Esophagus mucosa (tissue), 1 donor: ENCODE data around the gene PCARE. TPM values are rescaled to one million over a fixed set of nuclear protein-coding genes. Genes with fewer than 3 reads are reported as not detected.

Experiments
- ATAC-seq: fragments of 200-7000 bp; cut with Tn5 transposase; one replicate; pipeline ENCODE4 v1.9.1; 2020
- total RNA-seq: library from RNA; stranded (reverse); gene quantifications from one replicate; pipeline ENCODE4 v1.2.4, GENCODE V29; 2023
- donor health status: DM: yes; HTN: yes; CAD: no.

Gene PCARE
- total RNA-seq, 1 donor from 2014 or later: 0.08 TPM

DNA sequence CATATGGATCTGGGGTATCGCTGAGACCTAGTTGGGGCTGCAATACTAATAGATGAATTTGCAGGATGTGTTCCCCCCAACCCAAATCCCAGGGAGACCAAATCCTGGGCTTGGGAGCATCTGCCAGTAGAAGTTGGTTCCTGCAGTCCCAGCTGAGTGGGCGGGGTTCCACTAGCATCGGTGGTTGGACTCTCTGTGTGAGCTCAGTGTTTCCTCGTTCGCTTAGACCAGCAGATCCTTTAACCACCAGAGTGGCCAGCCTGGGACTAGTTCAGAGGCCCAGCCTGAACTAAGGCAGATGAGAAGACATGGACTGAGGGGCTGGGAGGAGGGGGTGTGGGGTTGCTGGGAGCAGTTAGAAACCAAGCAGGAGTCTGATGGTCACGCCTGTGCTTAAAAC is 40.7 kb downstream of the PCARE start:
- no peak for ATAC-seq

- no peak for ATAC-seq
These were observed 41.2 kb downstream of the PCARE start for GRCh38 chr2:29033172-29033571.

- ATAC-seq: no peak
These were observed 42.1 kb downstream of the PCARE start for GRCh38 chr2:29032189-29032588.

DNA sequence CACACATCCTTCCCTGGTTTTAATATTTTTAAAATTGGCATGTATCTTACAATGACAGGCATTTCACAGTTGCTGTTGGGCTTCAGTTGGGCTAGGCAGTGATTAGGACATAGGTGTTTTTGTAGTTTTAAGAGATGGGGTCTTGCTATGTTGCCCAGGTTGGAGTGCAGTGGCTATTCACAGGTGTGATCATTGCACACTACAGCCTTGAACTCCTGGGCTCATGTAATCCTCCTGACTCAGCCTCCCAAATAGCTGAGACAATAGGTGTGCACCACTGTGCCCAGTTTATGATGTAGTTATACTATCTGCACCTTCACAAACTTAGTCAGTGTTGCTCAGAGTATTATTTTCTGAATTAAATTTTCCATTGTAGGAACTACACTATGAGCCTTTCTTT is 43.3 kb downstream of the PCARE start:
- no peak for ATAC-seq

GRCh38 chr2:29025711-29026110 is 48.6 kb downstream of the PCARE start:
- no peak for ATAC-seq

GRCh38 chr2:29024882-29025430 is 49.4 kb downstream of the PCARE start:
- ATAC-seq: peak; percentile 83

DNA sequence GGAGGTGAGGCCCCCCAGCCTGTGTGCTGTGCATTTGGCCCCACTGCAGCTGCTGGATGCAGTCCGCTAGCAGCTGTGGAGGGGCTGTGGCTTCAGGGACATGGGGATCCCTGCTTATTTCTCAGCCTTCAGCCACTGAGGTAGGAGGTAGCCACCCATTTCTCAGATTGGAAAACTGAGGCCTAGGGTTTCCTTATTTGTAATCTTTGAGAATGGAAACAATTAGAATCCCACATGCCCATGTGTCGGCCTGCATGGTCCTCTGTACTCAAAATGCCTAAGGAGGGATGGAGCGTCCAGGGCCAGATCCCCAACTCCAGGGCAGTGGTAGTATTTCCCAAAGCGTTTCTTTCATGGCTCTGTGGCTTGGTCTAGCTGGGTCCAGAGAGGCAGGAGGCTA is 51.1 kb downstream of the PCARE start:
- ATAC-seq: no peak

DNA sequence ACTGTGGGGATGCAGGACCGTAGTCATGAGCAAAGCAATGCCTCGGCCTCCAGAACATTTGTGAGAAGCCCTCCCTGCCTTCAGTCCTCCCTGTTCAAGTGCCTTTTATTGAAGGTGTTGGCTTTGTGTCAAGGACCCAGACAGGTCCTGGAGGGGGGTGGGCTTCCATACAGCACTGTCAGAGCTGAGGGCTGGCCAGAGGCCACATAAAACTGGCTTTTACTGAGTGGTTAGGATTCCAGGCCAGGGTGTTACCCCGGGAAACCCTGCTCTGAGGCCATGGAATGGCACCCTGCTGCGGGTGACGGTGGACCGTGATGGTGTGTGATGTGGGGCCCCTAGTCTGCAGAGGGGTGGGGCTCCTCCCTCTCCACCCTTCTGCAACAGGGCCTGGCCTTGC is 51.6 kb downstream of the PCARE start:
- ATAC-seq: no peak

DNA sequence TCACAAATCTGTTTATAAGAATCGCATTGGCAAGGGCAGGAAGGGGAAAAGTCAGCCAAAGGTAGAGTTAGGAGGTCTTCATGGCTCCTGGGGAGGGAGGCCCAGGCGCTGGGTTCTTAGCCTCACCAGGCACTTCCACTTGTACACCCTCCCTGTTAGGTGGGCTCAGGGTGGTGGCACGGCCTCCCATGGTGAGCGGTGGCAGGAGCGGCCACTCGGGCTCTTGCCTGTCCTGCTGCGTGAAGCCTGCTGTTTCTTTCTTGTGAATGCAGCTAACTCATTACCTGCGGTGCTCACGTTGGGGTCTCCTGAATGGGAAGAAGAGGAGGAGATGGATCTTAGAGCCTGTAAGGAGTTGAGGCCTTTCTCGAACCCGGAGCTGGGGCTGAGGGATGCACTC is 52.4 kb downstream of the PCARE start:
- no peak for ATAC-seq

DNA sequence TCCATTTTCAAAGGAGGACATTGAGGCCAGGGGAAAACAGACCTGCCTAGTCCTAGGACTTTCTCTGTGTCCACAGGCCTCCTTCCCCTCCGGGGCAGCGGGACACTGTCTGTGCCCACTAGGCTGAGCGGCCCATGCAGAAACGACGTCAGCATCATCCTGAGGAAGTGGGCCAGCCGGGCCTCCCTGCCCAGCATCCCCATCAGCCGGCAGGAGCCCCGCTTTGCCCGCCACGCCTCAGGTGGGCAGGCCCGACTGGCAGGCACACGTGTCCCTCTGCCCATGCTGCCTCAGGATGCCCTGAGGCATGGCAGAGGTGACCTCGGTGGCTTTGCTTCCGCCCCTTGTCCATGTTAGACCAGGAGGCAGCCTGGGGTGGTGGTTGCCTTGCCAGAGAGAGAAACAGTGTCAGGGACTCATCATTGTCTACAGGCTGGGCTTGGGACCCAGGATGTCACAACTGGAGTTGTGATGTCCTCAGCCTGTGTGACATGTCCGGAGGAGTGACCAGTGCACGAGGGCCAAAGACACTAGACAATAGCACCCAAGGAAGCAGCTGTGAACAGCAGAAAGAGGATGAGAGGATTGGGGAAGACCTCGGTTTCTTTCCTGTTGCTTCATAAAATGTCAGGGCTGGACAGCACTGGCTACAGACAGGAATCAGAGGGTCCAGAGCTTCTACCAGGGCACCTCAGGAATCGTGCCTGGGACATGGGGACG is 56.4 kb downstream of the PCARE start:
- ATAC-seq: no peak

DNA sequence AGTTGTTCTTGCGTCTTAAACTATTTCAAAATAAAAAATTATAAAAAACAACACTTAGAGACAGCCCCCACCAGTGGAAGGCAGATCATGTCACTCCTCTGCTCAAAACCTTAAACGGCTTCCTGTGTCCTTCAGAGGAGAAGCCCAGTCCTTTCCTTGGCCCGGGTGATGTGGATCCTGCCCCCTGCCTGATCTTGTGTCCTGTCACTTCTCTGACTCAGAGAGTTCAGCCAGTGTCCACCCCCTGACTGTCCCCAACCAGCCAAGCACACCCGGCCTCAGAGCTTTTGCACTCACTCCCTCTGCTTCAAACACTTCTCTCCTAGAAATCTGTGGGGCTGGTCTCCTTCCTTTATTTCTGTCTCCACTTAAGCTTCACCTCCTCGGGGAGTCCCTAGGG is 57.8 kb downstream of the PCARE start:
- ATAC-seq: no peak

GRCh38 chr2:29015701-29016470 is 58.4 kb downstream of the PCARE start:
- ATAC-seq: no peak

GRCh38 chr2:29014811-29015421 is 59.4 kb downstream of the PCARE start:
- no peak for ATAC-seq

GRCh38 chr2:29014331-29014730 is 60.0 kb downstream of the PCARE start:
- ATAC-seq: no peak

GRCh38 chr2:29013057-29013780 is 61.1 kb downstream of the PCARE start:
- no peak for ATAC-seq

GRCh38 chr2:29012211-29012681 is 62.1 kb downstream of the PCARE start:
- no peak for ATAC-seq

Other genes starting within 250 kb of the PCARE start
- gene TRMT61B, start 204.2 kb downstream of the PCARE start, total RNA-seq: 11.0 TPM
- 44.9 TPM for gene WDR43, start 179.9 kb downstream of the PCARE start, total RNA-seq
- gene TOGARAM2, start 93.2 kb downstream of the PCARE start, total RNA-seq: 0.16 TPM
- gene CLIP4, start 40.9 kb upstream of the PCARE start, total RNA-seq: 35.1 TPM